GM21526 (cell line): ENCODE data around the gene DDX1.
"Not testable (repeated sequence)": the region's sequence is repeated elsewhere in the genome, so short reads cannot be mapped to it uniquely, and the experiment has no call there.

Source experiments
- ATAC-seq: cut with Tn5 transposase; IDR thresholded peaks from one replicate; pipeline ENCODE4 v1.9.1; 2021; ENCODE audit warnings: moderate library complexity; ENCODE audit not compliant: unreplicated experiment, low FRiP score

Gene DDX1

GRCh38 chr2:15591692-15592463 lies at the start of gene DDX1:
Gene DDX1 (plus strand): TSS chr2:15591868. CDS start chr2:15591934, 66 bp downstream.
- peak; percentile 92 for ATAC-seq

- ATAC-seq, result not testable (repeated sequence)
Measured at GRCh38 chr2:15542269-15542668, 49.4 kb upstream of the DDX1 start.

DNA sequence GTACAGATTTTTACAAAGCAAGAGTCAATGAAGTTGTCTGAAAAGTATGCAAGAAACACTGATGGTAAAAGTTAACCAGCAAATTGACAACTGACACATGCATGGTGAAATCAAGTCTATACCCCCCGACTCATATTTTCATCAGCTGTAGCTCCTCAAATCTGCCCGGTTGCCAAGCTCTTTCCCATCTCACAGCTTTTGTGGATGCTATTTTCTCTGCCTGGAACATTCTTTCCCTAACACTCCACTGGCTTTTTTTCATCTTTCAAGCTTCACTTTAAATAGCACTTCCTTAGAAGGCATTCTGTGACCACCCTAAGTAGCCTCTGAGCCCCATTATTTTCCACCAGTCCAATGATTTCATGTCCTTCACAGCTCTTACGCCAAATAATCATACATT lies 48.6 kb upstream of the DDX1 start:
- no peak for ATAC-seq

DNA sequence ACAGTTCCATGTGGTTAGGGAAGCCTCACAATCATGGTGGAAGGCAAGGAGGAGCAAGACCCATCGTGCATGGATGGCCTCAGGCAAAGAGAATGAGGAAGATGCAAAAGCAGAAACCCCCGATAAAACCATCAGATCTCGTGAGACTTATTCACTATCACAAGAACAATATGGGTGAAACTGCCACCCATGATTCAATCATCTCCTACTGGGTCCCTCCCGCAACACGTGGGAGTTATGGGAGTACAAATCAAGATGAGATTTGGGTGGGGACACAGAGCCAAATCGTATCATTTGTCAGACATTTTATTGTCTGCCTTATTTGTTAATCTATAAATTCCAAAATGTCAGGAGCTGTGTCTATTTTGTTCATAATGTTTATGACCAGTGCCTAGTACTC lies 48.1 kb upstream of the DDX1 start:
- no peak for ATAC-seq

DNA sequence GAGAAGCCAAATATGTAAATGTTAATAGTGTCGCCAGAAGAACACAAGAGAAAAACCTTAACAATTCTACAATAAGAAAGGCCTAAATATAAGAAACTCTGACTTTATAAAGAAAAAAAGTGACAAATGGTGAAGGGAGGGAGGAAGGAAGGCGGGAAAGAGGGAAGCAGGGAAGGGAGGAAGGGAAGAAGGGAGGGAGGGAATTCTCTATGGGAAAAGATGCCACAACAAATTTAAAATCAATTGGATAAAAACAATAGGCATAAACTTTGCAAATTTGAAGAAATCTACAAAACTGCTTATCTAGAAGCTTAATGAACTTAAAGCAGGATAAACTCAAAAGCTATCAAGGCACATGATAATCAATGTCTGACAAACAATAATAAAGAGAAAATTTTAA lies 47.4 kb upstream of the DDX1 start:
- ATAC-seq, result no peak

GRCh38 chr2:15546297-15547098 lies 45.2 kb upstream of the DDX1 start:
- ATAC-seq, result no peak

DNA sequence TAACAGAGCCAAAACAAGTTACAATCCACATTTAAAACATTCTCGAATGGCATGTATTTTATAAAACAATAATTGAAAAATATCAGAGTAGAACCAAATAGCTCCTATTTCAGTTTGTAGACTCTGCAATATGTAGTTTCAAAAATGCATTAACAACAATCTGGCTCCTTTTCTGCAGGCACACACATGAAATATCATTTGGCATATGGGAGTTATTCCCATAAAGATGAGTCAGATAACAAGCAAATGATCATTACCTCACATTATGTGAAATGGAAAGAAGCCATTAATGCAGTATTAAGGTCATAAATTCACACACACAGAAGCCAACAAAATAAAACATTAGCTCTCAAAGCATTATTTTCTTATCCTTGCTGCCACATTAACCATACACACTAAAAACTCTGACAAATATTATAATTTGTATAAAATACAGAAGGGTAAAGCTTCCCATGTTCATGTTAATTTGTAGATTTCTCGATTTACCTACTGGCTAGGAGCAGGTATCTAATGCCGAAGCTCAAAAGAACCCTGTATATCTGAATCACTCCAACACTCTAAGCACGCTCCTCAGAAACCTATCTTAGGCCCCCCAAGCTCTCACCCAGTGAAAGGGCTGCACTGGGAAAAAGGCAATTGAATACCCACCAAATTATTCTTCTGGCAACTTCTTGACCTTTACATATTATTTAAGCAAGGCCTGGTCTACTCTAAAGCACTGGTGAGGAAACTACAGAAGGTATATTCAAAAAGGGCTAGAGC lies 44.4 kb upstream of the DDX1 start:
- ATAC-seq, result no peak

GRCh38 chr2:15548974-15549373 lies 42.7 kb upstream of the DDX1 start:
- no peak for ATAC-seq

GRCh38 chr2:15553519-15553918 lies 38.1 kb upstream of the DDX1 start:
- no peak for ATAC-seq

DNA sequence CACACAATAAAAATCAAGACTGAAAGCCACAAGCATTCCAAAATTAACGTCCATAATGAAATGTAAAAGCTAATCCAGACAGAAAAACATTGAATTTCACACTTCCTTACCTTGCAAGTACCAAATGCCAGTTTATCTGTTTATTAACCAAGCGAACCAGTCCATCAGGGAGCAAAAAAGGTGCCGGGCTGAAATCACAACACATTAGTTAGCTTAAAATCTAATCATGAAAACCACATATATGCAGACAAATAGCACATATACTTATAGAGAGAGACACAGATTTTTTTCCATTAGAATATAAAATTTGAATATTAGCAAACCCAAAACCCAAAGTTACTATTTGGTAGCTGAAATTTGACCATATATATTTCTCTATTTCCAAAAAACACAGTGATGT lies 37.7 kb upstream of the DDX1 start:
- no peak for ATAC-seq

DNA sequence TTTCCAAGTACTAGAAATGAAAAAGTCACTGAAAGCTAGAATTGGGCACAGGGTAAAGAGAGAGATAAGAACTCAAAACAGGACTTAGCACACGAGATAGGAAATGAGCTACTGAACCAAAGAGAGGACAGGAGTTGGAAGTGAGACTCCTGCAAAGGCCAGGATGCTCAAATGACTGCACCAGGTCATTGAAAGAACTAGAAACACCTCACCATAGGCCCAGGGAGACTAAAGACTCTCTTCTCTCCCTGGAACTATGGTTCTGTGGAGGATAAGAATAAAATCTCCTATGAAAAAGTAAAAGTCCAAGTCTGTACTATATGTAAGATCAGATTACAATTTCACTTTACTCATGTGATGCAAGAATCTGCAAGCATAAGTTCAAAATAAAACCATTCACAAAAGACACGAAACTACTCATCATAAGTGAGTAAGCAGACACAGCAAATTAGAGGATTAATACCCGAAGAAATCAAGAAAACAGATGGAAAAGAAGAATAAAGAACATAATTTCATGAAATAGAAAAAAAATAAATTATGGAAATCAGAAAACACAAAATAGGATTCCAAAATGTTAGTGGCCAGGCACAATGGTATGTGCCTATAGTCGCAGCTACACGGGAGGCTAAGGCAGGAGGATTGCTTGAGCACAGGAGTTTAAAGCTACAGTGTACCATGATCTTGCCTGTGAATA lies 37.0 kb upstream of the DDX1 start:
- ATAC-seq, result no peak

- no peak for ATAC-seq
Measured at GRCh38 chr2:15555760-15556193, 35.9 kb upstream of the DDX1 start.

- ATAC-seq, result no peak
Measured at GRCh38 chr2:15556311-15556930, 35.2 kb upstream of the DDX1 start.

DNA sequence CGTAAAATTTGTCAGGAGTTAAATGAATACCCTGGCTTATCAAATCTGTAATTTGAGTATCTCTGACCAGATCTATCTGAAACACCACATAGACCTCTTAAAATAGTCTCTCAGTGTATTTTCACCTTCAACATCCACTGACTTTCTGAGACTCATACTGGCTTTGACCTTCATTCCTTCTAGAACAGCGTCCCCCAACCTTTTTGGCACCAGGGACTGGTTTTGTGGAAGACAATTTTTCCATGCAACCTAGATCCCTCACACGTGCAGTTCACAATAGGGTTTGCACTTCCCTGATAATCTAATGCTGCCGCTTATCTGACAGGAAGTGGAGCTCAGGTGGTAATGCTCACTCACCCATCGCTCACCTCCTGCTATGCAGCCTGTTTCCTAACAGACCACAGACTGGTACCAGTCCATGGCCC lies 33.8 kb upstream of the DDX1 start:
- ATAC-seq, result no peak

GRCh38 chr2:15559379-15560139 lies 32.1 kb upstream of the DDX1 start:
- ATAC-seq, result no peak

GRCh38 chr2:15560140-15560987 lies 31.3 kb upstream of the DDX1 start:
- peak; percentile 43 for ATAC-seq

DNA sequence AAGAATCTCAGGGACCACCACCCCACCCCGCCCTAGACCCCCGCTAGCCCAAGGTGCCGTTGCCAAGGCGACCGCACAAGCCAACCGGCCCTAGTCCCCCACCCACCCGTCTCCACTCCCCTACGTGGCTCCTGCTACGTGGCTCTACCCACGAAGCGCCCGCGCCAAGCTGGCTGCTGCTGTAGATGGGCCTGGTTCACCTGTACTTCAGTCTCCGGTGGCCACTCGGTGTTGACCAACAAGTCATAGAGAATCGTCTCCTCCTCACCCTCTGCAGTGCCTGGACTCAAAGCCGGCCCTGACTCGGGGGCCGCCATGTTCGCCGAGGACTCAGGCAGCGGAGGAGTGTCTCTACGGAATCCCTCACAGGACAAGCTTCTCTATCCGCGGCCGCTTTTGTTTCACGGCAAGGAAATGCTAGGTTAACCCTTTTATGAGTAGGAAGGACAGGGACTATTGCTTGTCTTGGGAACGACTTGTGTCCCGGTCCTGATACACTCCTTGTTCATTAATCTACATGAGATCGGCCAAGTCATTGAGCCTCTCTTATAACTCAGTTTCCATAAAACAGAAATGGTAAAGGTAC lies 30.6 kb upstream of the DDX1 start, which contains the start of gene NBAS:
Gene NBAS (minus strand): TSS at position 347 of the 586 bp plus-strand sequence. CDS start 30 bp downstream, at position 317.
- ATAC-seq, result peak; percentile 81
